Lung microvascular endothelial cell (primary cell): ENCODE results near the gene UBL7. TPM values are rescaled to one million over a fixed set of nuclear protein-coding genes. Genes with fewer than 3 reads are reported as not detected.

ENCODE experiments used
- total RNA-seq: library from RNA; depleted of rRNA; stranded (reverse); fragments of >200 nt; gene quantifications from 2 replicates; pipeline ENCODE4 v1.2.1, GENCODE V29; 2014

UBL7 gene
- total RNA-seq, 1 donor from 2014 or later = 27.4 TPM

Other genes starting within 250 kb of the UBL7 start
- not detected in 2 replicates for gene CCDC33, start 224.8 kb downstream of the UBL7 start, total RNA-seq
- not detected in 2 replicates for gene CYP11A1, start 93.5 kb downstream of the UBL7 start, total RNA-seq
- gene SEMA7A, start 27.2 kb downstream of the UBL7 start, total RNA-seq = 0.65 and 0.79 TPM in 2 replicates
- gene ARID3B, start 80.1 kb upstream of the UBL7 start, total RNA-seq = 1.3 and 2.8 TPM in 2 replicates
- gene CLK3, start 154.7 kb upstream of the UBL7 start, total RNA-seq = 31.6 and 48.2 TPM in 2 replicates
- gene EDC3, start 234.9 kb upstream of the UBL7 start, total RNA-seq = 11.6 and 21.4 TPM in 2 replicates